Measurements from ENCODE around the gene FAM200B. TPM values are rescaled to one million over a fixed set of nuclear protein-coding genes. Genes with fewer than 3 reads are reported as not detected.

FAM200B gene
- total RNA-seq, 1 donor from 2014 or later, result 12.1 TPM

- H3K36me3 ChIP-seq (ENCODE audit: control insufficient read depth, insufficient read depth, low read length), result no peaks in the 10 kb centered on the region
- TF ChIP-seq CTCF (IDR thresholded peaks at IDR 0.05; ENCODE audit: insufficient read depth, low read length, severe bottlenecking), result no peak
- DNase-seq (ENCODE audit: low read depth), result peak; percentile 27
- FAIRE-seq, result no peak
- peak within 1 kb of the TSS; percentile 28 for H3K4me3 ChIP-seq (ENCODE audit: low read depth, low read length)
- no peaks in the 10 kb centered on the region for H3K27me3 ChIP-seq (ENCODE audit: control insufficient read depth, insufficient read depth, low read length)
Measured at GRCh38 chr4:15702941-15703403, 21.3 kb downstream of the FAM200B start, which contains the start of gene BST1. TSS of gene BST1 (plus strand) at chr4:15703065. CDS start at chr4:15703145, 80 bp downstream.

DNA sequence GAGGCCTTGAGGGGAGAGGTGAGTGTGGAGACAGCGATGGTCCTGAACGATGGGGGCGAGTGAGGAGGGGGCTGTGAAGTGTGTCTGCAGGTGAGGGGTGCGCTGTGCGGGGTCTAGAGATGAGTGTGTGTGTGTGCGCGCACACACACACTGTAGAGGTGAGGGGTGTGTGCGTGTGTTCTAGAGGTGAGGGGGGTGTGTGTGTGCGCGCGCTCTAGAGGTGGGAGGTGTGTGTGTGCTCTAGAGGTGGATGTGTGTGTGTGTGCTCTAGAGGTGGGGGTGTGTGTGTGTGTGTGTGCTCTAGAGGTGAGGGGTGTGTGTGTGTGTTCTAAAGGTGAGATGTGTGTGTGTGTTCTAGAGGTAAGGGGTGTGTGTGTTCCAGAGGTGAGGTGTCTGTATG lies 21.8 kb downstream of the FAM200B start:
- FAIRE-seq, result no peak
- no peak overlapping the region for H3K4me3 ChIP-seq (ENCODE audit: low read depth, low read length)

DNA sequence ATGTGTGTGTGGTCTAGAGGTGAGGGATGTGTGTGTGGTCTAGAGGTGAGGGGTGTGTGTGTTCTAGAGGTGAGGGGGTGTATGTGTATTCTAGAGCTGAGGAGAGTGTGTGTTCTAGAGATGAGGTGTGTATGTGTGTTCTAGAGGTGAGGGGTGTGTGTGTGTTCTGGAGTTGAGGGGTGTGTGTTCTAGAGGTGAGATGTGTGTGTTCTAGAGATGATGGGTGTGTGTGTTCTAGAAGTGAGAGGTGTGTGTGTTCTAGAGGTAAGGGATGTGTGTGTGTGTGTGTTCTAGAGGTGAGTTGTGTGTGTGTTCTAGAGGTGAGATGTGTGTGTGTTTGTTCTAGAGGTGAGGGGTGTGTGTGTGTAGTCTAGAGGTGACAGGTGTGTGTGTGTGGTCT lies 22.5 kb downstream of the FAM200B start:
- FAIRE-seq (peak; percentile 89), DNase-seq (ENCODE audit: low read depth) (no peak)
- H3K36me3 ChIP-seq (ENCODE audit: control insufficient read depth, insufficient read depth, low read length), result no peaks in the 10 kb centered on the region
- no peaks in the 10 kb centered on the region for H3K27me3 ChIP-seq (ENCODE audit: control insufficient read depth, insufficient read depth, low read length)
- no peak for TF ChIP-seq CTCF (IDR thresholded peaks at IDR 0.05; ENCODE audit: insufficient read depth, low read length, severe bottlenecking)
- no peak overlapping the region for H3K4me3 ChIP-seq (ENCODE audit: low read depth, low read length)

More for the DNA sequence above, 21.8 kb downstream of the FAM200B start:
- TF ChIP-seq CTCF (IDR thresholded peaks at IDR 0.05; ENCODE audit: insufficient read depth, low read length, severe bottlenecking), result no peak
- Histone ChIP-seq H3K36me3 (ENCODE audit: control insufficient read depth, insufficient read depth, low read length) (no peaks in the 10 kb centered on the region), H3K27me3 (ENCODE audit: control insufficient read depth, insufficient read depth, low read length) (no peaks in the 10 kb centered on the region)
- DNase-seq (ENCODE audit: low read depth), result no peak

- H3K36me3 ChIP-seq (ENCODE audit: control insufficient read depth, insufficient read depth, low read length), result no peaks in the 10 kb centered on the region
- no peak overlapping the region for H3K4me3 ChIP-seq (ENCODE audit: low read depth, low read length)
- no peak for TF ChIP-seq CTCF (IDR thresholded peaks at IDR 0.05; ENCODE audit: insufficient read depth, low read length, severe bottlenecking)
- DNase-seq (ENCODE audit: low read depth) (no peak), FAIRE-seq (no peak)
- no peaks in the 10 kb centered on the region for H3K27me3 ChIP-seq (ENCODE audit: control insufficient read depth, insufficient read depth, low read length)
Measured at GRCh38 chr4:15706646-15707362, 25.2 kb downstream of the FAM200B start.

DNA sequence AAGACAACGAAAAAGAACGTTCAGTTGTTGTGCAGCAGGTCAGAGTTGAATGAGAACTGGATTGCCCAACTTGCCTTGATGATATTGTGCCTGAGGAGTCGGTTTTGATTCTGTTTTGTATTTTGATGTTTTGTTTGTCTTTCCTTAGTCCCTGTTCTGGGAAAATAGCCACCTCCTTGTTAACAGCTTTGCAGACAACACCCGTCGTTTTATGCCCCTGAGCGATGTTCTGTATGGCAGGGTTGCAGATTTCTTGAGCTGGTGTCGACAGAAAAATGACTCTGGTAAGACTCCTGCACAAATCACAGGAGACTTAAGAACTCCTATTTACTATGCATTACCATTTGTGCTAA lies 25.7 kb downstream of the FAM200B start:
- H3K27me3 ChIP-seq (ENCODE audit: control insufficient read depth, insufficient read depth, low read length), result no peaks in the 10 kb centered on the region
- DNase-seq (ENCODE audit: low read depth), result no peak
- no peak for FAIRE-seq
- no peaks in the 10 kb centered on the region for H3K36me3 ChIP-seq (ENCODE audit: control insufficient read depth, insufficient read depth, low read length)
- no peak for TF ChIP-seq CTCF (IDR thresholded peaks at IDR 0.05; ENCODE audit: insufficient read depth, low read length, severe bottlenecking)
- no peak overlapping the region for H3K4me3 ChIP-seq (ENCODE audit: low read depth, low read length)

GRCh38 chr4:15711762-15712161 lies 30.1 kb downstream of the FAM200B start:
- no peak for DNase-seq (ENCODE audit: low read depth)

More at GRCh38 chr4:15711762-15712161, 30.1 kb downstream of the FAM200B start:
- no peak for FAIRE-seq
- H3K27me3 ChIP-seq (ENCODE audit: control insufficient read depth, insufficient read depth, low read length), result no peaks in the 10 kb centered on the region
- H3K4me3 ChIP-seq (ENCODE audit: low read depth, low read length), result no peak overlapping the region
- TF ChIP-seq CTCF (IDR thresholded peaks at IDR 0.05; ENCODE audit: insufficient read depth, low read length, severe bottlenecking), result no peak
- no peaks in the 10 kb centered on the region for H3K36me3 ChIP-seq (ENCODE audit: control insufficient read depth, insufficient read depth, low read length)
